ENCODE measurements around the gene ANKRD62.

GRCh38 chr18:12048827-12049175 lies 44.8 kb upstream of the ANKRD62 start:
- TF ChIP-seq CTCF (IDR thresholded peaks at IDR 0.05): no peak
- no peak for TF ChIP-seq SIN3A (IDR thresholded peaks at IDR 0.05; ENCODE audit: borderline replicate concordance, insufficient read depth, low read depth, low read length)
- no peak for TF ChIP-seq POLR2AphosphoS5 (IDR thresholded peaks at IDR 0.05; ENCODE audit: low read depth, low read length)
- TF ChIP-seq REST (IDR thresholded peaks at IDR 0.05; ENCODE audit: insufficient read depth in 1 of 2, low read depth in 2 of 2, low read length in 1 of 2): no peak
- TF ChIP-seq TCF7L2 (IDR thresholded peaks at IDR 0.05; ENCODE audit: low read depth, low read length): no peak

Data from Panc1 (cell line).